HepG2 (cell line): ENCODE results near the gene POLR3GL. TPM values are rescaled to one million over a fixed set of nuclear protein-coding genes. Genes with fewer than 3 reads are reported as not detected.

Source experiments
- AKNA ChIP-seq: sonication (generic); formaldehyde crosslinking; IDR thresholded peaks from 2 replicates; pipeline ENCODE4 v1.4.0; 2020; ENCODE audit warnings: missing genetic modification reagents, borderline replicate concordance
- ELK4 ChIP-seq: sonication (generic); formaldehyde crosslinking; IDR thresholded peaks from 2 replicates; pipeline ENCODE4 v1.9.0; 2021; ENCODE audit warnings: missing genetic modification reagents, borderline replicate concordance
- FOXJ3 ChIP-seq: sonication (generic); formaldehyde crosslinking; IDR thresholded peaks from 2 replicates; pipeline ENCODE4 v1.4.0; 2020; ENCODE audit warnings: missing genetic modification reagents, mild to moderate bottlenecking, borderline replicate concordance
- PAF1 ChIP-seq: IDR thresholded peaks from 2 replicates; pipeline ENCODE4 v1.6.1; 2016; ENCODE audit warnings: missing genetic modification reagents, missing compliant biosample characterization
- REST ChIP-seq, 2 experiments: IDR thresholded peaks; 2 replicates each; pipeline ENCODE4 v1.6.1; 2011 to 2012; ENCODE audit warnings: low read length in 2 of 2, borderline replicate concordance in 1 of 2, low read depth in 1 of 2, mild to moderate bottlenecking in 1 of 2, moderate library complexity in 1 of 2
- TFE3 ChIP-seq: IDR thresholded peaks from 2 replicates; pipeline ENCODE4 v1.6.1; 2016
- ZBTB4 ChIP-seq: sonication (generic); formaldehyde crosslinking; IDR thresholded peaks from 2 replicates; pipeline ENCODE4 v1.4.0; 2020; ENCODE audit warnings: missing genetic modification reagents, mild to moderate bottlenecking, borderline replicate concordance
- ZBTB42 ChIP-seq: sonication (generic); formaldehyde crosslinking; IDR thresholded peaks from 2 replicates; pipeline ENCODE4 v1.5.0; 2020; ENCODE audit warnings: mild to moderate bottlenecking, missing genetic modification reagents
- ZNF207 ChIP-seq: fragments of 450-650 bp; IDR thresholded peaks from 2 replicates; pipeline ENCODE4 v1.6.1; 2016; ENCODE audit warnings: antibody characterized with exemption, borderline replicate concordance
- ZNF747 ChIP-seq: sonication (generic); formaldehyde crosslinking; IDR thresholded peaks from 2 replicates; pipeline ENCODE4 v1.8.1; 2023; ENCODE audit warnings: missing genetic modification reagents, mild to moderate bottlenecking, borderline replicate concordance
- ZNF816 ChIP-seq: sonication (generic); formaldehyde crosslinking; IDR thresholded peaks from 2 replicates; pipeline ENCODE4 v1.8.0; 2022; ENCODE audit warnings: missing genetic modification reagents, mild to moderate bottlenecking, borderline replicate concordance
- polyA plus RNA-seq, 8 experiments: library from polyadenylated mRNA; depleted of rRNA in 3 of 8; stranded (reverse) in 7 of 8; unstranded in 1 of 8; fragments of >200 nt; fragmentation: Illumina TruSeq in 4 of 8; extraction: Trizol in 4 of 8; gene quantifications; 2 replicates each; pipeline versions ENCODE4 v1.2.1 to v1.2.3, GENCODE V29; 2011 to 2016; ENCODE audit warnings: low read depth in 4 of 8, missing spikeins in 1 of 8, mixed read lengths in 1 of 8; ENCODE audit not compliant: insufficient read depth in 1 of 8
- total RNA-seq, 5 experiments: library from RNA; depleted of rRNA; stranded (reverse); fragments of >200 nt; fragmentation: Illumina TruSeq; extraction: Trizol; gene quantifications; 2 replicates each; pipeline ENCODE4 v1.2.3, GENCODE V29; 2016; ENCODE audit warnings: low read depth in 1 of 5

The POLR3GL gene
- total and polyA plus RNA-seq, 2 of the 13 experiments (the other 11 are each of a cell fraction or from before 2014, with no cell fraction given): 11.5 to 12.4 TPM

GRCh38 chr1:145996433-145997015 lies 32.0 kb downstream of the POLR3GL start, which contains the start of gene TXNIP (continued):
- TF ChIP-seq REST (IDR thresholded peaks at IDR 0.05; ENCODE audit: borderline replicate concordance in 1 of 2, low read depth in 1 of 2, low read length in 2 of 2) (peak in 1 of 2 experiments; percentile 74; a peak in 1 of 4 replicates), FOXJ3 (CRISPR knock-in tag) (peak; percentile 92), ZNF207 (no peak), ZBTB4 (CRISPR knock-in tag) (0 out of 2 replicates have a peak, but pooled peaks have one; percentile 35), PAF1 (CRISPR knock-in tag) (no peak), ELK4 (CRISPR knock-in tag) (no peak), ZNF747 (peak; percentile 81; the same call in 1 of the 2 replicates), ZBTB42 (CRISPR knock-in tag) (no peak), TFE3 (CRISPR knock-in tag) (peak; percentile 82), ZNF816 (CRISPR knock-in tag) (peak; percentile 75; the same call in 1 of the 2 replicates), AKNA (CRISPR knock-in tag) (no peak)
